Stomach (tissue), 4 donors: Measurements from ENCODE around the gene DCAF11.

ENCODE experiments used
- POLR2A ChIP-seq, 4 donors: fragments of 450-650 bp; IDR thresholded peaks; one replicate each; pipeline ENCODE4 v1.6.1; 2016; ENCODE audit warnings: antibody characterized with exemption in 4 of 4, control low read depth in 2 of 4, mild to moderate bottlenecking in 1 of 4, moderate library complexity in 1 of 4
- TF ChIP-seq, protein P1 (sequence below), 7 experiments: fragments of 450-650 bp in 4 of 7; fragments of 200-600 bp in 3 of 7; sonication (generic) in 3 of 7; IDR thresholded peaks; one replicate each; pipeline ENCODE4 v1.5.1; 2016 to 2019; ENCODE audit warnings: antibody characterized with exemption in 7 of 7, control low read depth in 2 of 7, mild to moderate bottlenecking in 1 of 7

DNA sequence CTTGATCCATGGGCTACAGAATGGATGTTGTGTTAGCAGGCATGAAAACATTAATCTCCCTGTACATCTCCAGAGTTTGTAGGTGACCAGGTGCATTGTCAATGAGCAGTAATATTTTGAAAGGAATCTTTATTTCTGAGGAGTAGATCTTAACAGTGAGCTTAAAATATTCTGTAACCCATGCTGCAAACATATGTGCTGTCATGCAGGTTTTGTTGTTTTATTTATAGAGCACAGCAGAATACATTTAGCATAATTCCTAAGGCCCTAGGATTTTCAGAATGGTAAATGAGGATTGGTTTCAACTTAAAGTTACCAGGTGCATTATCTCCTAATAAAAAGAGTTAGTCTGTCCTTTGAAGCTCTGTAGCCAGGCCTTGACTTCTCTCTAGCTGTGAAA lies 12.4 kb downstream of the DCAF11 start:
- TF ChIP-seq, protein P1, sequence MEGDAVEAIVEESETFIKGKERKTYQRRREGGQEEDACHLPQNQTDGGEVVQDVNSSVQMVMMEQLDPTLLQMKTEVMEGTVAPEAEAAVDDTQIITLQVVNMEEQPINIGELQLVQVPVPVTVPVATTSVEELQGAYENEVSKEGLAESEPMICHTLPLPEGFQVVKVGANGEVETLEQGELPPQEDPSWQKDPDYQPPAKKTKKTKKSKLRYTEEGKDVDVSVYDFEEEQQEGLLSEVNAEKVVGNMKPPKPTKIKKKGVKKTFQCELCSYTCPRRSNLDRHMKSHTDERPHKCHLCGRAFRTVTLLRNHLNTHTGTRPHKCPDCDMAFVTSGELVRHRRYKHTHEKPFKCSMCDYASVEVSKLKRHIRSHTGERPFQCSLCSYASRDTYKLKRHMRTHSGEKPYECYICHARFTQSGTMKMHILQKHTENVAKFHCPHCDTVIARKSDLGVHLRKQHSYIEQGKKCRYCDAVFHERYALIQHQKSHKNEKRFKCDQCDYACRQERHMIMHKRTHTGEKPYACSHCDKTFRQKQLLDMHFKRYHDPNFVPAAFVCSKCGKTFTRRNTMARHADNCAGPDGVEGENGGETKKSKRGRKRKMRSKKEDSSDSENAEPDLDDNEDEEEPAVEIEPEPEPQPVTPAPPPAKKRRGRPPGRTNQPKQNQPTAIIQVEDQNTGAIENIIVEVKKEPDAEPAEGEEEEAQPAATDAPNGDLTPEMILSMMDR (IDR thresholded peaks at IDR 0.05), result no peak
- TF ChIP-seq POLR2A (IDR thresholded peaks at IDR 0.05), result no peak
